NT2/D1 (cell line): ENCODE data around the gene FBL.

ENCODE experiments used
- YY1 ChIP-seq: IDR thresholded peaks from 2 replicates; pipeline ENCODE4 v1.6.1; 2011; ENCODE audit not compliant: insufficient read length, insufficient read depth
- ZNF274 ChIP-seq: IDR thresholded peaks from 2 replicates; pipeline ENCODE4 v1.6.1; 2011; ENCODE audit warnings: mild to moderate bottlenecking, low read depth, low read length

DNA sequence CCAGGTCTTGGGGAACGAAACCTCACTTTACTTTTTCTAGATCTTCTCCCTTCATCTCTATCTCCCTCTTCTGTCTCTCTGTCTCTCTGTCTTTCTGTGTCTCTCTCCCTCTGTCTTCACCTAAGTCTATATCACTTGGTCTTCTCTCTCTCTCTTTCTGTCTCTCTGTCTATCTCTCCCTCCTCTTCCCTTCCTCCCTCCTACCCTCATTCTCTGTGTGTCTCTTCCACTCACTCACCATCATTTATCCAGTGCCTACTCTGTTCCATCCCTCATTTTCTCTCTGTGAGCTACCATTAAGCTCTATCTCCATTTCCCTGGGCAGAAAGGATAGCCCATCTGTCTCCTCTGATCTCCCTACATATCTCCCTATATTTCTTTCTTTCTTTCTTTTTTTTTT, 32.2 kb upstream of the FBL start:
- TF ChIP-seq YY1, result no peak
- TF ChIP-seq ZNF274, result no peak
